Peyer's patch (tissue), 4 donors: ENCODE measurements around the gene NUMBL.

Source experiments
- CTCF ChIP-seq, 6 experiments: fragments of 450-650 bp in 4 of 6; fragments of 200-600 bp in 2 of 6; sonication (generic) in 1 of 6; IDR thresholded peaks; one replicate each; pipeline ENCODE4 v1.5.1; 2017 to 2019; ENCODE audit warnings: antibody characterized with exemption in 6 of 6, mild to moderate bottlenecking in 3 of 6, moderate library complexity in 1 of 6
- POLR2A ChIP-seq, 2 donors: fragments of 450-650 bp; IDR thresholded peaks; one replicate each; pipeline ENCODE4 v1.5.1; 2017; ENCODE audit warnings: antibody characterized with exemption in 2 of 2, mild to moderate bottlenecking in 2 of 2, moderate library complexity in 2 of 2

- TF ChIP-seq CTCF (IDR thresholded peaks at IDR 0.05): no peak
- TF ChIP-seq POLR2A (IDR thresholded peaks at IDR 0.05): no peak
Measured at GRCh38 chr19:40667602-40668001, 22.8 kb downstream of the NUMBL start.
